ENCODE results near the gene PACS2. TPM values are rescaled to one million over a fixed set of nuclear protein-coding genes. Genes with fewer than 3 reads are reported as not detected.

PACS2 gene
- total RNA-seq, 1 donor from 2014 or later, result 48.0 TPM

DNA sequence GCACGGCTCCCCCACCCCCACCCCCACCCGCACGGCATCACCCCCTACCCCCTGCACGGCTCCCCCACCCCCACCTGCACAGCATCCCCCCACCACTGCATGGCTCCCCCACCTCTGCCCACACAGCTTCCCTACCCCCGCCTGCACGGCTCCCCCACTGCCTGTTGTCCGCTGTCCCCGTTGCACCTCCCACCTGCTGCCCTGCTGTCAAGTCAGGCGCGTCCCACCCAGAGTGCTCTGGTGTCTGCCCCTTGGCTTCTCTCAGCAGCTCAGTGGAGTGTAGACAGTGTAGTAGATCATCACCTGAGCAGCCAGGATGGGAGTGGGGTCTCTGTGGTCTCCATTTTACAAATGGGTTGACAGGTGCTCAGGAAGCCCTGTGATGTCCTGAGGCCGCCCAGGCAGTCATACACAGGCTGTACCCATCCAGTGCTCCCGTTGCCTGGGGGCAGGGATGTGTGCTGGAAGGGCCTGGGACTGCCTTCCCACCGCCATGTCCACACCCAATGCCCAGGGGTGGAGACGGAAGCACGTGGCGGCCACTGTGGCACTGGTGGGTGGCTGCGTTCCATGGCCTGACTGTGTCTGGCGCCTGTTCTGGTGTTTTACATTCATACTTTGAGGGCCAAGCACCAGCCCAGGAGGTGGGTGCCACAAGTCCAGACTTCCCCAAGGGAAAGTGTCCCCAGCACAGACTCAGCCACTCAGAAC lies 32.5 kb downstream of the PACS2 start:
- H3K36me3 Mint-ChIP-seq (ENCODE audit: low read depth), result peaks cover 3% of the 10 kb centered on the region
- no peaks in the 10 kb centered on the region for H3K27me3 Mint-ChIP-seq
- no peak for DNase-seq
- peaks cover 2% of the 10 kb centered on the region for H3K9me3 Mint-ChIP-seq
- CTCF ChIA-PET, result no interaction called here
- POLR2A ChIA-PET, result no interaction called here
- TF ChIP-seq, protein P1, sequence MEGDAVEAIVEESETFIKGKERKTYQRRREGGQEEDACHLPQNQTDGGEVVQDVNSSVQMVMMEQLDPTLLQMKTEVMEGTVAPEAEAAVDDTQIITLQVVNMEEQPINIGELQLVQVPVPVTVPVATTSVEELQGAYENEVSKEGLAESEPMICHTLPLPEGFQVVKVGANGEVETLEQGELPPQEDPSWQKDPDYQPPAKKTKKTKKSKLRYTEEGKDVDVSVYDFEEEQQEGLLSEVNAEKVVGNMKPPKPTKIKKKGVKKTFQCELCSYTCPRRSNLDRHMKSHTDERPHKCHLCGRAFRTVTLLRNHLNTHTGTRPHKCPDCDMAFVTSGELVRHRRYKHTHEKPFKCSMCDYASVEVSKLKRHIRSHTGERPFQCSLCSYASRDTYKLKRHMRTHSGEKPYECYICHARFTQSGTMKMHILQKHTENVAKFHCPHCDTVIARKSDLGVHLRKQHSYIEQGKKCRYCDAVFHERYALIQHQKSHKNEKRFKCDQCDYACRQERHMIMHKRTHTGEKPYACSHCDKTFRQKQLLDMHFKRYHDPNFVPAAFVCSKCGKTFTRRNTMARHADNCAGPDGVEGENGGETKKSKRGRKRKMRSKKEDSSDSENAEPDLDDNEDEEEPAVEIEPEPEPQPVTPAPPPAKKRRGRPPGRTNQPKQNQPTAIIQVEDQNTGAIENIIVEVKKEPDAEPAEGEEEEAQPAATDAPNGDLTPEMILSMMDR (IDR thresholded peaks at IDR 0.05), result no peak
- no peak overlapping the region for H3K27ac Mint-ChIP-seq
- intact Hi-C loops (cut with micrococcal nuclease), result no loop called here
- no peak overlapping the region for H3K4me3 Mint-ChIP-seq
- no peak for ATAC-seq (ENCODE audit: low read depth)
- peaks cover 5% of the 10 kb centered on the region for H3K4me1 Mint-ChIP-seq

DNA sequence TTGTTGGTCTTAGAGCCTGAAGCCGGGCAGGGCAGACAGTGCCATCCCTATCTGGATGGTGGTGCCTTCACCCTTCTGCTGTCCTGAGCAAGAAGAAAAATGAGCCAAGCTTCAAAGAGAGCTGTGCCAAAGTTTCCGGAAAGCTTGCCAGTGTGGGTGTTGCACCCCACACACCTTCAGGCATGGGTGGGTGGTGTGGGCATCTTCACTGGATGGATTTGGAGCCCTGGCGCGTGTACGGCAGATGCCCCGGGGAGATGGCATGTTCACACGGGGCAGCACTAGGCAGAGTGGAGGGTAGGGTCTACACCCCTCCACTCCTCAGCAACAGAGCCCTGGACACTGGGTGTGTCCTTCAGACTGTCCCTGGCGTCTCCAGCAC lies 33.0 kb downstream of the PACS2 start:
- DNase-seq (no peak), ATAC-seq (ENCODE audit: low read depth) (no peak)
- Mint-ChIP-seq H3K9me3 (peaks cover 2% of the 10 kb centered on the region), H3K27ac (no peak overlapping the region), H3K4me1 (peaks cover 8% of the 10 kb centered on the region), H3K36me3 (ENCODE audit: low read depth) (peaks cover 3% of the 10 kb centered on the region), H3K4me3 (no peak overlapping the region), H3K27me3 (no peaks in the 10 kb centered on the region)
- POLR2A ChIA-PET, result no interaction called here
- intact Hi-C loops (cut with micrococcal nuclease), result no loop called here
- CTCF ChIA-PET, result no interaction called here
- TF ChIP-seq, protein P1 (IDR thresholded peaks at IDR 0.05), result no peak

DNA sequence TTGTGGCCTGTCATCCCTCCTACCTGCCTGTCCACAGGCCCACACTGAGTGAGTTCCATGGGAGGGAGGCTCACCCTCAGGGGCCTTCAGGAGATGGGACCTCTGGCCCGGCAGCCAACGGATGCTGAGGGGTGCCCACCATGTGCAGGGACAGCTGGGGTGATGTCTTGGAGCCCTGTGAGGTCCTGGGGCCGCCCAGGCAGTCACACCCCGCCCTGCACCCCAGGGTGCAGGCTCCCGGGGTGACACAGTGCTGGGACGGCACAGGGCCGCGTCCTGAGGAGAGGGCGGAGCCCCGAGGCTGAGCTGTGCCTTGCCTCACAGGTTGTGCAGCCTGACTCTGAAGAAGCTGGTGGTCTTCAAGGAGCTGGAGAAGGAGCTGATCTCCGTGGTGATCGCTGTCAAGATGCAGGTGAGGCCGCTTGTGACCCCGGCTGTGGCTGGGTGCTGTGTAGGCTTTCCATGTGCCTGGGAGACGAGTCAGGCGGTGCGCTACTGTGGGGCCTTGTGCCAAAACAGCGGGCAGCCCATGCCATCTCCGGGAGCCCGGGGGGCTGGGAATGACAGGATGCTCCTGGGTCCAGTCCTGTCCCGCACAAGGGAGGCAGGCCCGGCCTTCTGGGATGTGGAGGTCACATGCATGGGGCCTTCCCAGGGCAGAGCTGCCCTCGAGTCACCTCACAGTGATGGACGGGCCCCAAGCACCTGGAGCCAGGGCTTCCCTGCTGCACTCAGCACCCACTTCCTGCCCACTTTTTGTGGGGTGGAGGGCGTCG lies 33.8 kb downstream of the PACS2 start:
- Mint-ChIP-seq H3K9me3 (peaks cover 2% of the 10 kb centered on the region), H3K4me1 (peaks cover 10% of the 10 kb centered on the region), H3K27me3 (no peaks in the 10 kb centered on the region), H3K36me3 (ENCODE audit: low read depth) (peaks cover 3% of the 10 kb centered on the region), H3K27ac (no peak overlapping the region), H3K4me3 (no peak overlapping the region)
- CTCF ChIA-PET, result no interaction called here
- DNase-seq (no peak), ATAC-seq (ENCODE audit: low read depth) (no peak)
- POLR2A ChIA-PET, result no interaction called here
- intact Hi-C loops (cut with micrococcal nuclease), result no loop called here
- TF ChIP-seq, protein P1 (IDR thresholded peaks at IDR 0.05), result no peak

DNA sequence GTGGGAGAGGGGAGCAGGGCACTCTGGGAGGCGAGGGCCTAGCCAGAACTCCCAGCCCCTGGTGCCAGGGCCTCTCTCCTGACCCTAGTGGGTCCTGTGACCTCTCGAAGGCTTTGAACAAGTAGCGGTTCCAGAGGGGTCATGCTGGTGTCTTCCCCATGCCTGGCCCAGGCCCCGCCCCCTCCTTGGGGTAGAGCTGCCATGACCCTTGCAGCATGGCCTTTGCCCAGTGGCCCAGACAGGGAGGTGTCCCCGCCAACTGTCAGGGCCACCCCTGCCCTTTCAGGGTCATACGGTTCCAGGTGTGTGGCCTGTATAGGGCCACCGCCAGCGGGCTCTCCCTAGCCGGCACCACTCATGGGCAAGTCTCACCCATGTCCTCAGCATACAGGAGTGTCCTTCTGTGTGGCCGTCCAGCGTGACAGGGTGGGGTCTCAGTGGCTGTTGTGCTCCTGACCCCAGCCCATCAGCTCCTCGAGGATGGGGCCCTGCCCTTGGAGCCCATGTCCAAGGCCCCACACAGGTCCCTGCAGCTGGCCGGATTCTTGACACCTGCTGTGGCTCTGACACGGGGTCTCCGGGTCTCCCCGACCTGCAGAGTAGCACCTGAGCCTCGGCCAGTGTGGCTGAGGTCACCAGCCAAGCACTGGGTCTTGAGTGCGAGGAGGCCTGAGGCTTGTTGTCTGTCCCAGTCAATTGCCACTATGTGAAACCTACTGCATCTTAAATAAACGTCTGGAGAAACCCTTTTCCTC lies 34.6 kb downstream of the PACS2 start:
- peaks cover 2% of the 10 kb centered on the region for H3K9me3 Mint-ChIP-seq
- intact Hi-C loops (cut with micrococcal nuclease), result no loop called here
- ATAC-seq (ENCODE audit: low read depth) (no peak), DNase-seq (no peak)
- TF ChIP-seq, protein P1 (IDR thresholded peaks at IDR 0.05), result no peak
- H3K27me3 Mint-ChIP-seq, result no peaks in the 10 kb centered on the region
- H3K4me3 Mint-ChIP-seq, result no peak overlapping the region
- ChIA-PET CTCF (no interaction called here), POLR2A (no interaction called here)
- no peak overlapping the region for H3K27ac Mint-ChIP-seq
- peaks cover 3% of the 10 kb centered on the region for H3K36me3 Mint-ChIP-seq (ENCODE audit: low read depth)
- H3K4me1 Mint-ChIP-seq, result peaks cover 10% of the 10 kb centered on the region

DNA sequence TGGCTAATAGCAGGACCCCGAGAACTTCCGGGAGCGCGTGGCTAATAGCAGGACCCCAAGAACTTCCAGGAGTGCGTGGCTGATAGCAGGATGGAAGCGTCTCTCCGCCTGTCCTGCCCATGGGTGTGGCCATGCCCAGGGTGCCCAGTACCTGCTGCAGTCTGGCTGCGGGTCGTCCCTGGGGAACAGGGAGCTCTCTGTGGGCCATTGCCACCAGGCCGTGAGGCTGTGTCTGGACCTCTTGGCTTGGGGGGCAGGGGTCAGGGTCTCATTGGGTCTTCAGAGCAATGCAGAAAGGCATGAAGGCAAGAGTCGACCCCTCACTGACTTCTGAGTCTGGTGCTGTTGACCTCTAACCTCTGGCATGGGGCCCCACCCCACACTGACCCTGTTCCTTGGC lies 35.4 kb downstream of the PACS2 start:
- TF ChIP-seq, protein P1 (IDR thresholded peaks at IDR 0.05), result no peak
- Mint-ChIP-seq H3K4me1 (peaks cover 10% of the 10 kb centered on the region), H3K4me3 (no peak overlapping the region), H3K27ac (no peak overlapping the region), H3K36me3 (ENCODE audit: low read depth) (peaks cover 3% of the 10 kb centered on the region), H3K27me3 (no peaks in the 10 kb centered on the region), H3K9me3 (peaks cover 2% of the 10 kb centered on the region)
- DNase-seq, result no peak
- intact Hi-C loops (cut with micrococcal nuclease), result no loop called here
- ATAC-seq (ENCODE audit: low read depth), result no peak
- ChIA-PET CTCF (no interaction called here), POLR2A (no interaction called here)

Measured in activated B cell treated with CpG ODN at 0.5 μM for 24 hours (primary cell).